Measurements from ENCODE around the gene NOL9. TPM values are rescaled to one million over a fixed set of nuclear protein-coding genes. Genes with fewer than 3 reads are reported as not detected.

Gene NOL9
- total and polyA plus RNA-seq, 2 of the 13 experiments (the other 11 are each of a cell fraction or from before 2014, with no cell fraction given): 18.0 to 24.7 TPM

GRCh38 chr1:6499296-6499695, 55.0 kb downstream of the NOL9 start:
- H3K4me1 ChIP-seq (ENCODE audit: insufficient read depth, low read length): peaks cover 47% of the 10 kb centered on the region
- no peaks in the 10 kb centered on the region for H3K9me3 ChIP-seq (ENCODE audit: low read length)
- ATAC-seq (peak; percentile 24; the same call in 2 of the 3 replicates), DNase-seq (ENCODE audit: low spot score) (no peak), FAIRE-seq (no peak)
- H3K27ac ChIP-seq (ENCODE audit: extremely low read length, insufficient read depth, low read length): no peak overlapping the region
- H3K27me3 ChIP-seq (ENCODE audit: control insufficient read depth in 1 of 2, insufficient read depth in 2 of 2, low read length in 2 of 2): peaks cover 29 to 67% of the 10 kb centered on the region in 2 experiments; a peak in 4 of 5 replicates
- H3K79me2 ChIP-seq (ENCODE audit: insufficient read depth, low read length): no peaks in the 10 kb centered on the region
- CTCF ChIA-PET (ENCODE audit: low intra/inter-chr PET ratio, low total read pairs): no interaction called here
- TF ChIP-seq ZNF407 (CRISPR knock-in tag; IDR thresholded peaks at IDR 0.05; ENCODE audit: not compliant biosample characterization) (no peak), ATF3 (CRISPR knock-in tag; IDR thresholded peaks at IDR 0.05) (no peak), ELF1 (CRISPR knock-in tag; IDR thresholded peaks at IDR 0.05) (0 out of 2 replicates have a peak, but pooled peaks have one; percentile 16), RBM22 (optimal IDR thresholded peaks at IDR 0.05; ENCODE audit: low read length) (no peak)
- H2AFZ ChIP-seq (ENCODE audit: low read length): no peak overlapping the region
- WGBS (ENCODE audit: low lambda C conversion rate): 0% methylated on average over 4 of the region's 4 CpGs
- no peak overlapping the region for H3K9ac ChIP-seq (ENCODE audit: insufficient read depth, low read depth, low read length)
- H4K20me1 ChIP-seq (ENCODE audit: insufficient read depth, low read length): no peaks in the 10 kb centered on the region
- in situ Hi-C loops (cut with HindIII; ENCODE audit: extremely low pct_ligation_motif_present, low pct_unique_long_range_greater_than_20kb) (loop anchor here (25.0 kb wide), 1 partner anchor 713 kb away; no protein-coding TSS in a partner anchor), intact Hi-C loops (cut with micrococcal nuclease; ENCODE audit: unreplicated experiment) (no loop called here)
- H3K4me2 ChIP-seq (ENCODE audit: low read depth, low read length): peak overlapping the region; percentile 15; the same call in 1 of the 2 replicates
- peak overlapping the region in 1 of 3 experiments; percentile 3; a peak in 1 of 6 replicates for H3K4me3 ChIP-seq (replicated peaks in 1 of 3; ENCODE audit: insufficient read depth in 1 of 3, low read depth in 2 of 3, low read length in 3 of 3)
- no TSS peak for BruUV-seq (replicated peaks)
- POLR2A ChIA-PET: interaction anchor here (0.9 to 2.1 kb wide), 3 partner anchors 8 to 13 kb away, joined by 3 to 8 read pairs (median 5); no protein-coding TSS in a partner anchor
- H3K36me3 ChIP-seq (replicated peaks in 1 of 2; ENCODE audit: control insufficient read depth in 1 of 2, insufficient read depth in 2 of 2, low read length in 2 of 2): no peaks in the 10 kb centered on the region
